Aorta (tissue), 5 donors: Measurements from ENCODE around the gene ZFP90. TPM values are rescaled to one million over a fixed set of nuclear protein-coding genes. Genes with fewer than 3 reads are reported as not detected.
A peak's percentile ranks its signal among the peaks of the same experiment; 100 is the strongest.

ENCODE experiments used
- ATAC-seq: fragments of 200-7000 bp; cut with Tn5 transposase; one replicate; pipeline ENCODE4 v1.9.1; 2022; ENCODE audit warnings: moderate library complexity; ENCODE audit not compliant: low FRiP score
- DNase-seq, 2 donors: peaks; one replicate each; pipeline ENCODE4 v3.0.0-alpha.2; 2020
- H3K27ac ChIP-seq, 2 donors: one replicate each; pipeline ENCODE4 v1.5.1; 2013; ENCODE audit warnings: low read length in 2 of 2, mild to moderate bottlenecking in 2 of 2, moderate library complexity in 2 of 2, control low read depth in 1 of 2, inconsistent platforms in 1 of 2, low read depth in 1 of 2
- H3K27me3 ChIP-seq, 2 donors: one replicate each; pipeline ENCODE4 v1.6.1; 2013; ENCODE audit warnings: control low read depth in 1 of 2, low read length in 1 of 2, mild to moderate bottlenecking in 1 of 2, moderate library complexity in 1 of 2; ENCODE audit not compliant: insufficient read depth in 2 of 2, control insufficient read depth in 1 of 2
- H3K36me3 ChIP-seq, 2 donors: one replicate each; pipeline ENCODE4 v1.6.1; 2013; ENCODE audit warnings: control low read depth in 1 of 2, low read length in 1 of 2, mild to moderate bottlenecking in 1 of 2; ENCODE audit not compliant: insufficient read depth in 2 of 2, control insufficient read depth in 1 of 2
- H3K4me1 ChIP-seq, 2 donors: one replicate each; pipeline ENCODE4 v1.6.1; 2013; ENCODE audit warnings: low read length in 2 of 2, control low read depth in 1 of 2, mild to moderate bottlenecking in 1 of 2, moderate library complexity in 1 of 2; ENCODE audit not compliant: insufficient read depth in 2 of 2, control insufficient read depth in 1 of 2
- H3K4me3 ChIP-seq, 2 donors: one replicate each; pipeline ENCODE4 v1.5.1; 2013; ENCODE audit warnings: low read length in 2 of 2, control low read depth in 1 of 2, mild to moderate bottlenecking in 1 of 2
- H3K9me3 ChIP-seq: one replicate; pipeline ENCODE4 v1.6.1; 2013; ENCODE audit warnings: mild to moderate bottlenecking, low read length; ENCODE audit not compliant: control insufficient read depth
- WGBS, 2 donors: extraction: QIAGEN DNeasy Blood & Tissue Kit; methylation state at CpG; one replicate each; pipeline ENCODE4 v1.1.7; 2013; 5-methylcytosine and 5-hydroxymethylcytosine counted together
- intact Hi-C, 2 donors: fragments of 100-400 bp; cut with DNase I; formaldehyde crosslinking; loops; one replicate each; pipeline versions ENCODE4 v1.14.2 to v1.15.0; 2022
- polyA plus RNA-seq, 2 donors: library from polyadenylated mRNA; stranded (reverse); fragments of 200-250 nt; gene quantifications; one replicate each; pipeline ENCODE4 v1.2.3, GENCODE V29; 2013
- total RNA-seq, 2 donors: library from RNA; stranded (reverse); fragmentation: NEBNext Ultra II Directional; extraction: Animal tissue kit (Norgen Biotek cat#: 25700); gene quantifications; one replicate each; pipeline ENCODE4 v1.2.1, GENCODE V29; 2021
- donor health status: healthy with polysubstance abuse.
- donor health status: Bipolar disorder and iron deficiency.
- donor health status: DM: no; HTN: no; CAD: no.
- donor health status: DM: no; HTN: no; CAD: no.
- donor health status: DM: yes; HTN: yes; CAD: no.

Gene ZFP90
- total and polyA plus RNA-seq, 4 donors = 7.9 to 31.0 (median 15.1) TPM

- H3K36me3 ChIP-seq = no peaks in the 10 kb centered on the region
- no peaks in the 10 kb centered on the region for H3K9me3 ChIP-seq
- H3K4me3 ChIP-seq = no peak overlapping the region
- no peaks in the 10 kb centered on the region for H3K4me1 ChIP-seq
- intact Hi-C loops = loop anchor here (5.0 kb wide), 2 partner anchors 276 to 596 kb away; no protein-coding TSS in a partner anchor
- WGBS, 2 donors = 75 to 84% methylated on average over 13 to 17 of the region's 17 CpGs
- ATAC-seq (no peak), DNase-seq (no peak)
- no peaks in the 10 kb centered on the region for H3K27me3 ChIP-seq
- no peak overlapping the region for H3K27ac ChIP-seq
These were observed 12.8 kb upstream of the ZFP90 start for GRCh38 chr16:68526143-68526781.

- Histone ChIP-seq H3K27ac (no peak overlapping the region), H3K9me3 (no peaks in the 10 kb centered on the region), H3K36me3 (no peaks in the 10 kb centered on the region), H3K27me3 (no peaks in the 10 kb centered on the region), H3K4me1 (no peaks in the 10 kb centered on the region), H3K4me3 (no peak overlapping the region)
- intact Hi-C loops = loop anchor here (5.0 kb wide), 2 partner anchors 276 to 596 kb away; no protein-coding TSS in a partner anchor
- WGBS, 2 donors = 91 to 94% methylated on average over 29 of the region's 29 CpGs
- DNase-seq (no peak), ATAC-seq (no peak)
These were observed 12.3 kb upstream of the ZFP90 start for GRCh38 chr16:68526782-68527145.

GRCh38 chr16:68528233-68528632, 10.9 kb upstream of the ZFP90 start:
- DNase-seq = no peak
- no peak for ATAC-seq
- WGBS, 2 donors = 70 to 73% methylated on average over 2 of the region's 2 CpGs
- H3K36me3 ChIP-seq = no peaks in the 10 kb centered on the region
- intact Hi-C loops = loop anchor here (2.0 to 5.0 kb wide), 3 partner anchors 274 to 594 kb away; no protein-coding TSS in a partner anchor
- no peaks in the 10 kb centered on the region for H3K9me3 ChIP-seq
- H3K4me1 ChIP-seq = no peaks in the 10 kb centered on the region
- H3K4me3 ChIP-seq = no peak overlapping the region
- no peak overlapping the region for H3K27ac ChIP-seq
- H3K27me3 ChIP-seq = no peaks in the 10 kb centered on the region

DNA sequence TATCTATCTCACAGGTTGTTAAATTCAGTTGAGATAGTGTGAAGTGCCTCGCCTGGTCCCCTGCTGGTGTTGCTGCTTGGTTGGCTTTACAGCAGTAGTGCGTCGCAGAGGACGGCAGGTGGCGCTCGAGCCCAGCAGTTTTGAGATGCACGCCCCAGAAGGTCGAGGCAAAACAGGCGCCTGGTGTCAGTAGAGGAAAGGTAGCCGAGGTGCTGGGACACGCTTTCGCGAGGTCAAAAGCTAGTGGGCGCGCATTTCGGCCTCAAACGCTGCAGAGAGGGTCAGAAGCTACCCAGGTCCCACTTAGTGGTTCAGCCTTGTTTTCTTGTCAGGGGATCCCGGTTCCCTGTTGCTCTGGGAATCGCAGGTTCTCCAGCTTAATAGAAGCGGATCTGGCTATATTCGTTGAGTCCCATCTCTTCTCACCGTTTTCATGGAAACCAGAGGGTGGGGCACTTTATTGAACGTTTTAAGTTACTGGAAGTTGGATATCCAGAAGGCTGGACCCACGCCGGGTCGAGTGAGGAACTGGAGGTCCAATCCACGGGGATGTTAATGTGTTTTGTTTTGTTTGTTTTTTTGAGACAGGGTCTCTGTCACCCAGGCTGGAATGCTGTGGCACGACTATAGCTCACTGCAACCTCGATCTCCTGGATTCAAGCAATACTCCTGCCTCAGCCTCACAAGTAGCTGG, 10.3 kb upstream of the ZFP90 start:
- no peak overlapping the region for H3K27ac ChIP-seq
- H3K4me3 ChIP-seq = no peak overlapping the region
- 18 to 19% methylated on average over 29 of the region's 29 CpGs for WGBS, 2 donors
- intact Hi-C loops = loop anchor here (2.0 to 5.0 kb wide), 3 partner anchors 273 to 593 kb away; no protein-coding TSS in a partner anchor
- ATAC-seq (peak; percentile 94), DNase-seq (peak; percentile 89 to 95)
- no peaks in the 10 kb centered on the region for H3K27me3 ChIP-seq
- no peaks in the 10 kb centered on the region for H3K4me1 ChIP-seq
- no peaks in the 10 kb centered on the region for H3K36me3 ChIP-seq
- H3K9me3 ChIP-seq = no peaks in the 10 kb centered on the region

DNA sequence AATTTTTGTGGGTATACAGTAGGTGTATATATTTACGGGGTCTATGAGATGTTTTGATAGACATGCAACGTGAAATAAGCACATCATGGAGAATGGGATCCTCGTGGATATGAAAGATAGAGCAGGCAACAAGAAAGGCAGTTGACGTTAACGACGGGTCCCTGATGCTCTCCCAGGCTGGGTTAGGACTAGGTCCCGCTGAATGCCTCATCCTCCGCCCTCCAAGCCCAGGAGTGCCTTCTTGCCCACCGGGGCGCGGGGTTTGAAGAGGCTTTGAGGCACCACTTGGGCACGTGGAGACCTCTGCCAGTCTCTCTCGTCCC, 9.5 kb upstream of the ZFP90 start:
- 25 to 26% methylated on average over 13 of the region's 13 CpGs for WGBS, 2 donors
- DNase-seq (no peak), ATAC-seq (peak; percentile 76)
- H3K4me3 ChIP-seq = no peak overlapping the region
- H3K27ac ChIP-seq = no peak overlapping the region
- intact Hi-C loops = loop anchor here (2.0 to 5.0 kb wide), 3 partner anchors 273 to 593 kb away; no protein-coding TSS in a partner anchor
- H3K27me3 ChIP-seq = no peaks in the 10 kb centered on the region
- no peaks in the 10 kb centered on the region for H3K9me3 ChIP-seq
- no peaks in the 10 kb centered on the region for H3K4me1 ChIP-seq
- no peaks in the 10 kb centered on the region for H3K36me3 ChIP-seq

DNA sequence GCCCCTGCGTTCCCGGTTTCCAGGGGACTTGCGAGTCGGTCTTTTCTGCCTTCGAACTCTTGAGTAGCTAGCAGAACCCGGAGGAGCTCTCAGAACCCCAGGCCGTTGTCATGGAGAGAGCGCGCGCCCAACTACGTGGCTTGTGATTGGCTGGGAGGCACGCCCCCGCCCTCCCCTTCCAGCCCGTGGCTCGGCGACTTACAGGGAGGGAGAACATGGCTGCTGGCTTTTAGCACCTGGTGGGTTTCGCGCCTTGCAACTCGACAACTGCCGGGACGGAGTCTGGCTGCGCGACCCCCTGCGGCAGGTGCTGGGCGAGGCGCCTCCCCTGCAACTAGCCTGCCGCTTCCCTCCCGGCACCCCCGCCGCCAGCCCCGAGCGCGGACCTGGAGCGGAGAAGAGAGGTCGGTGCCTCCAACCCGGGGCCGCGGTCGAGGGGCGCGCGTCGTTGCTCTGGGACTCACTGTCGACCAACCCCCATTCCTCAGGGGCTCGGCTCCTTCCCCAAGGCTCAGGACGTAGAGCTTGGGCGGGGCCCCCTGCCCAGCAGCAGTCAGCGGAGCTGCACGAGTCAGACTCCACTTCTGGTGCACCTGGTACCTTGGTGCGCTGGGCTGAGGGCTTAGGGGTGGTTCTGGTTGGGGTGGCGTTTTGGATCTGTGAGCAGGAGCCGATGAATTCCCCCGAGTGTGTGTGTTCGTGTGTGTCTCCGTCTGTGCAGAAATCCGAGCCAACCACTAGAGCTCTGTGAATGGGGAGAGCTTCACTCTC, 9.0 kb upstream of the ZFP90 start:
- ATAC-seq = peak; percentile 97
- 0 to 1% methylated on average over 51 to 56 of the region's 56 CpGs for WGBS, 2 donors
- no peaks in the 10 kb centered on the region for H3K27me3 ChIP-seq
- no peaks in the 10 kb centered on the region for H3K36me3 ChIP-seq
- intact Hi-C loops = loop anchor here (2.0 to 10.0 kb wide), 4 partner anchors 272 to 592 kb away; partner anchors contain the start of gene TANGO6 (in 1 of the 2)
- no peak overlapping the region for H3K27ac ChIP-seq
- no peaks in the 10 kb centered on the region for H3K9me3 ChIP-seq
- DNase-seq = peak; percentile 92 to 96
- H3K4me1 ChIP-seq = no peaks in the 10 kb centered on the region
- H3K4me3 ChIP-seq = peak overlapping the region; percentile 44

GRCh38 chr16:68533937-68534336, 5.2 kb upstream of the ZFP90 start:
- 96 to 97% methylated on average over 4 to 5 of the region's 5 CpGs for WGBS, 2 donors
- Histone ChIP-seq H3K4me1 (no peaks in the 10 kb centered on the region), H3K36me3 (no peaks in the 10 kb centered on the region), H3K9me3 (no peaks in the 10 kb centered on the region), H3K27ac (no peak overlapping the region), H3K27me3 (no peaks in the 10 kb centered on the region), H3K4me3 (no peak overlapping the region)
- ATAC-seq = no peak
- intact Hi-C loops = loop anchor here in 1 of 2 donors (10.0 kb wide), 1 partner anchor 311 kb away; the partner anchor contains the start of gene TANGO6
- no peak for DNase-seq

DNA sequence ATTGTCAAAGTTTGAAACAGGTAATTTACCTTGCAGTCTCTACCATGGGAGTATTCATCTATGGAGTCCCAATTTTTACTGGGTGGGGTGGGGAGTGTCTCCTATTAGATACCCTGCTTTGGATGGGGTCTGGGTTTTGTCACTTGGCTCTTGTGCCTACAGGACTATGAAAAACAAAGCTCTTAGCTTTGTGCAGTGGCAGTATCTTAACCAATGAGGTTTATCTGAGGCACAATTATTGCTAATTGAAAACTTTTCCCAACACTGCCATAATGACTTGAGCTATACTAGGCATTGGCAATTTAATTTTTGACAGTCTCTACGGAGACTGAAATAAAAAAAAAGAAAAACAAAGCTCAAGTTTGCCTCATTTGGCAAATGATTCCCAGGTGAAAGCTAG, 3.8 kb upstream of the ZFP90 start:
- WGBS, 2 donors = 48 to 57% methylated on average over 1 of the region's 1 CpG
- intact Hi-C loops = loop anchor here in 1 of 2 donors (10.0 kb wide), 1 partner anchor 309 kb away; the partner anchor contains the start of gene TANGO6
- Histone ChIP-seq H3K9me3 (no peaks in the 10 kb centered on the region), H3K4me3 (no peak overlapping the region), H3K36me3 (no peaks in the 10 kb centered on the region), H3K4me1 (no peaks in the 10 kb centered on the region), H3K27ac (no peak overlapping the region), H3K27me3 (no peaks in the 10 kb centered on the region)
- no peak for DNase-seq
- no peak for ATAC-seq
